GM12872 (cell line): Measurements from ENCODE around the gene GALNT14.

Experiments
- CTCF ChIP-seq: IDR thresholded peaks from 3 replicates; pipeline ENCODE4 v1.5.1; 2011; ENCODE audit warnings: low read depth, mild to moderate bottlenecking, low read length, moderate library complexity; ENCODE audit not compliant: insufficient read depth

Gene GALNT14

DNA sequence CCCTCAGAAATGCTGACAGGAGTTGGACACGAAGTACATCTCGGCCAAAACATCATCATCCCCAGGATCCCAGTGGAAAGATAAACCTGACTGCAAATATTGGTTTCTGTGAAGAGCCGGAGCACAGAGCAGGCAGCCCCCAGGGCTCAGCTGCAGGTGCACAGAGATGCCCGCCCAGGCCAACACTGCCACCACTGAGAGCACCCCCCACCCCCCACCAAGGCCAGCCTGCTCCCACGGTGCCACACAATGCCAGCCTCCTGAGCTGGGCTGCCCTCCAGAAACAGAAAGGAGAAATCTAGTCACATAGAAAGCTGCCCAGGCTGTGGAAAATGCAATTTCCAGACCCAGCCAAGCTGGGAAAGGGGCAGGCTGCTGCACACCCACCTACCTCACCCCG is 71.7 kb downstream of the GALNT14 start:
- TF ChIP-seq CTCF, result no peak

DNA sequence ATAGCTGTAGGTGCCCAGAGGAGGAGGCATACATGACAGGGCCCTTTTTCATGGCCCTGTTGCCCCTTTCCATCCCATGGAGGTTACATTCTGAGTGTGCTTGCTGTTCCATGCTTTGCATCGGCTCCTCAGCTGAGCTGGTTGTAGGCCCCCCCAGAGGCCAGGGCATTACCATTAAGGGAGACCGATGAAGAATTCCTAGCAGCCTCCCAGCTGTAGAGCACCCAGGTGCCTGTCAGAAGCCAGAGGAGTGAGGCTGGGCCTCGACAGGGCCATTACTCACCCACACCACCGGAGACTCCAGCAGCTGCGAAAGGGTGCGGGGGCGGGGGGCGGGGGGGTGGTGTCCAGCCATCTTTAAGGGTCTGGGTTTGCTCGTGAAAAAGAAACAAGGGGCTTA is 72.2 kb downstream of the GALNT14 start:
- no peak for TF ChIP-seq CTCF

- no peak for TF ChIP-seq CTCF
These were observed 72.9 kb downstream of the GALNT14 start for GRCh38 chr2:31065356-31065755.

DNA sequence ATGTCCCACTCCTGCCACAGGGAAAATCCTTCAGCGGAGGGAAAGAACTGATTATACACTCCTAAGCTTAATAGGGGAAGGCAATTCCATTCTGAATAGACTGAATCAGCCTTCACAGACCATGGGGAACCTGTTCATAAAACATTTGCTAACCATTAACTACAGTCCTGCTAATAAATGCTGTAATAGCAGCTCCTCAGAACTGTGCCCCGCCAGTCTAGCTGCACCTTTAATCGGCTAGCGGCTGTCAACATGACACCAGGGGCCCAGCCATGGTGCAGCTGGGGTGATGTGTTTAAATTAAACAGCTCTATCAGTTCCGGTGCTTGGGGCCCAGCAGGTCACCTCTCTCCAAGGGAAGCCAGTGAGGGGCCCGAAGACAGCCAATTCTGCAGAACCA is 77.8 kb downstream of the GALNT14 start:
- no peak for TF ChIP-seq CTCF

GRCh38 chr2:31058096-31059035 is 79.9 kb downstream of the GALNT14 start:
- TF ChIP-seq CTCF, result no peak

GRCh38 chr2:31057691-31058090 is 80.5 kb downstream of the GALNT14 start:
- TF ChIP-seq CTCF, result no peak

- no peak for TF ChIP-seq CTCF
These were observed 82.3 kb downstream of the GALNT14 start for GRCh38 chr2:31055938-31056337.
